HEK293T (cell line): ENCODE measurements around the gene LPGAT1.

Source experiments
- ARNT ChIP-seq: fragments of 450-650 bp; IDR thresholded peaks from 2 replicates; pipeline ENCODE4 v1.6.1; 2017; ENCODE audit warnings: mild to moderate bottlenecking
- BHLHE40 ChIP-seq: fragments of 450-650 bp; IDR thresholded peaks from 2 replicates; pipeline ENCODE4 v1.6.1; 2016; ENCODE audit warnings: mild to moderate bottlenecking, moderate library complexity, borderline replicate concordance
- CTBP1 ChIP-seq: fragments of 450-650 bp; IDR thresholded peaks from 2 replicates; pipeline ENCODE4 v1.6.1; 2016; ENCODE audit warnings: borderline replicate concordance
- ELF4 ChIP-seq: fragments of 450-650 bp; IDR thresholded peaks from 2 replicates; pipeline ENCODE4 v1.6.1; 2017; ENCODE audit warnings: antibody characterized with exemption
- FOXA1 ChIP-seq: fragments of 450-650 bp; IDR thresholded peaks from 2 replicates; pipeline ENCODE4 v1.6.1; 2016; ENCODE audit warnings: mild to moderate bottlenecking
- FOXK2 ChIP-seq: fragments of 450-650 bp; IDR thresholded peaks from 2 replicates; pipeline ENCODE4 v1.6.1; 2016; ENCODE audit warnings: mild to moderate bottlenecking
- FOXM1 ChIP-seq: fragments of 450-650 bp; IDR thresholded peaks from 2 replicates; pipeline ENCODE4 v1.6.1; 2017; ENCODE audit warnings: mild to moderate bottlenecking, borderline replicate concordance
- HDGF ChIP-seq: fragments of 450-650 bp; IDR thresholded peaks from 2 replicates; pipeline ENCODE4 v1.6.1; 2017; ENCODE audit warnings: antibody characterized with exemption, borderline replicate concordance
- L3MBTL2 ChIP-seq: fragments of 450-650 bp; conservative IDR thresholded peaks from 2 replicates; pipeline ENCODE4 v1.6.1; 2016; ENCODE audit warnings: mild to moderate bottlenecking
- NFRKB ChIP-seq: fragments of 450-650 bp; IDR thresholded peaks from 2 replicates; pipeline ENCODE4 v1.6.1; 2016; ENCODE audit warnings: mild to moderate bottlenecking, moderate library complexity
- SP1 ChIP-seq: fragments of 450-650 bp; IDR thresholded peaks from 2 replicates; pipeline ENCODE4 v1.6.1; 2017
- SUZ12 ChIP-seq: fragments of 450-650 bp; IDR thresholded peaks from 2 replicates; pipeline ENCODE4 v1.6.1; 2016; ENCODE audit warnings: mild to moderate bottlenecking
- TARDBP ChIP-seq: fragments of 450-650 bp; IDR thresholded peaks from 2 replicates; pipeline ENCODE4 v1.6.1; 2016
- ZNF384 ChIP-seq: fragments of 450-650 bp; IDR thresholded peaks from 2 replicates; pipeline ENCODE4 v1.6.1; 2016

GRCh38 chr1:211800925-211801607 is 29.5 kb downstream of the LPGAT1 start:
- TF ChIP-seq L3MBTL2 (no peak), FOXA1 (no peak), SUZ12 (no peak), BHLHE40 (no peak), ARNT (no peak), TARDBP (no peak), CTBP1 (no peak), ELF4 (no peak), SP1 (no peak), ZNF384 (no peak), HDGF (no peak), FOXK2 (no peak), FOXM1 (no peak), NFRKB (no peak)
